ENCODE data around the gene SYTL1. TPM values are rescaled to one million over a fixed set of nuclear protein-coding genes. Genes with fewer than 3 reads are reported as not detected.

SYTL1 gene
- total and polyA plus RNA-seq, 9 of the 15 experiments (the other 6 are each of a cell fraction or from before 2014, with no cell fraction given), result 0.04 to 9.3 (median 1.7) TPM

GRCh38 chr1:27349784-27350662, 8.2 kb downstream of the SYTL1 start (continued):
- TF ChIP-seq ZNF639 (CRISPR knock-in tag; conservative IDR thresholded peaks at IDR 0.05 in 1 of 2, IDR thresholded peaks at IDR 0.05 in 1 of 2) (no peak), PRPF4 (IDR thresholded peaks at IDR 0.05; ENCODE audit: insufficient read depth, low read depth, low read length, poor library complexity, severe bottlenecking) (peak; percentile 40), ATF4 (CRISPR knock-in tag; IDR thresholded peaks at IDR 0.05) (no peak), ZNF263 (CRISPR knock-in tag; IDR thresholded peaks at IDR 0.05; ENCODE audit: borderline replicate concordance) (no peak), ZNF324 (CRISPR knock-in tag; IDR thresholded peaks at IDR 0.05) (no peak), SMARCB1 (IDR thresholded peaks at IDR 0.05; ENCODE audit: insufficient read length, low read depth) (no peak), ZNF764 (CRISPR knock-in tag; IDR thresholded peaks at IDR 0.05; ENCODE audit: low read depth) (no peak), VEZF1 (CRISPR knock-in tag; IDR thresholded peaks at IDR 0.05) (no peak), ZNF75A (CRISPR knock-in tag; IDR thresholded peaks at IDR 0.05) (no peak), ZNF280B (CRISPR knock-in tag; IDR thresholded peaks at IDR 0.05) (no peak), TCF15 (CRISPR knock-in tag; IDR thresholded peaks at IDR 0.05) (no peak), CEBPZ (IDR thresholded peaks at IDR 0.05; ENCODE audit: borderline replicate concordance, low read depth, low read length) (no peak), HCFC1 (IDR thresholded peaks at IDR 0.05; ENCODE audit: low read depth, low read length) (no peak), ADNP (tag; IDR thresholded peaks at IDR 0.05) (no peak), EZH2 (IDR thresholded peaks at IDR 0.05; ENCODE audit: borderline replicate concordance, low read depth, low read length) (no peak), CBFA2T2 (conservative IDR thresholded peaks at IDR 0.05) (no peak)

Data from K562 (cell line).